ENCODE results near the gene EPG5. TPM values are rescaled to one million over a fixed set of nuclear protein-coding genes. Genes with fewer than 3 reads are reported as not detected.

EPG5 gene
- total and polyA plus RNA-seq, 9 of the 15 experiments (the other 6 are each of a cell fraction or from before 2014, with no cell fraction given) = 1.3 to 10.7 (median 5.2) TPM

GRCh38 chr18:45896991-45897390, 70.1 kb downstream of the EPG5 start:
- TF ChIP-seq ATF2 (CRISPR knock-in tag; IDR thresholded peaks at IDR 0.05) = no peak
- TF ChIP-seq FOSL1 (tag; conservative IDR thresholded peaks at IDR 0.05) = no peak
- no peak for TF ChIP-seq SMARCB1 (IDR thresholded peaks at IDR 0.05; ENCODE audit: insufficient read length, low read depth)
- no peak for TF ChIP-seq CGGBP1 (CRISPR knock-in tag; IDR thresholded peaks at IDR 0.05)
- no peak for TF ChIP-seq MAFG (tag; conservative IDR thresholded peaks at IDR 0.05)
- TF ChIP-seq HDAC6 (IDR thresholded peaks at IDR 0.05; ENCODE audit: low read depth, low read length) = no peak
- TF ChIP-seq E4F1 (CRISPR knock-in tag; IDR thresholded peaks at IDR 0.05; ENCODE audit: borderline replicate concordance) = no peak
- no peak for TF ChIP-seq POLR2AphosphoS5 (IDR thresholded peaks at IDR 0.05; ENCODE audit: control insufficient read depth, insufficient read depth, low read depth, low read length)
- TF ChIP-seq IFI16 (CRISPR knock-in tag; IDR thresholded peaks at IDR 0.05) = no peak
- Histone ChIP-seq H2AFZ (ENCODE audit: low read depth, low read length) (no peak overlapping the region), H4K20me1 (replicated peaks; ENCODE audit: control insufficient read depth, insufficient read depth, low read length) (no peaks in the 10 kb centered on the region), H3K4me2 (ENCODE audit: insufficient read depth, low read length) (no peak overlapping the region), H3K9me1 (ENCODE audit: control insufficient read depth, insufficient read depth, low read length) (no peaks in the 10 kb centered on the region), H3K4me1 (replicated peaks in 1 of 2; ENCODE audit: control insufficient read depth in 2 of 2, insufficient read depth in 2 of 2, low read length in 2 of 2) (no peaks in the 10 kb centered on the region), H3K4me3 (no peak overlapping the region), H3K27ac (ENCODE audit: extremely low read depth, low read depth, low read length) (no peak overlapping the region), H3K9me3 (replicated peaks; ENCODE audit: control insufficient read depth, insufficient read depth, low read depth, low read length) (no peaks in the 10 kb centered on the region), H3K27me3 (ENCODE audit: control insufficient read depth in 2 of 2, insufficient read depth in 2 of 2, low read length in 2 of 2) (no peaks in the 10 kb centered on the region), H3K36me3 (ENCODE audit: control insufficient read depth, insufficient read depth, low read length) (peaks cover 39% of the 10 kb centered on the region; the same call in 2 of the 3 replicates), H3K9ac (ENCODE audit: insufficient read depth in 1 of 2, low read depth in 2 of 2, low read length in 2 of 2) (no peak overlapping the region), H3K79me2 (ENCODE audit: control insufficient read depth, insufficient read depth, low read length) (no peaks in the 10 kb centered on the region)
- BruUV-seq (replicated peaks) = no TSS peak
- ATAC-seq = no peak
- CTCF ChIA-PET (ENCODE audit: low intra/inter-chr PET ratio) = no interaction called here
- no peak for DNase-seq (ENCODE audit: extremely low read depth in 1 of 4, low spot score in 3 of 4)
- intact Hi-C loops (cut with micrococcal nuclease) = no loop called here
- FAIRE-seq = no peak
- in situ Hi-C loops (cut with MboI) = no loop called here
- POLR2A ChIA-PET = interaction anchor here (0.6 to 1.3 kb wide), 2 partner anchors 17 to 229 kb away, joined by 3 to 5 read pairs; no protein-coding TSS in a partner anchor
